GM13977 (cell line): ENCODE results near the gene TAS2R40.

Source experiments
- DNase-seq: peaks from one replicate; pipeline ENCODE4 v3.0.0; 2012; ENCODE audit warnings: low spot score
- in situ Hi-C: fragments of 300-500 bp; cut with MboI; formaldehyde crosslinking; loops from one replicate; pipeline ENCODE4 v1.12.0; 2022; ENCODE audit warnings: low sequenced_read_pairs, low pct_unique_long_range_greater_than_20kb, mixed read lengths, inconsistent platforms; ENCODE audit not compliant: unreplicated experiment
- TF ChIP-seq, protein P1 (sequence below): IDR thresholded peaks from 2 replicates; pipeline ENCODE4 v1.5.1; 2012; ENCODE audit warnings: mild to moderate bottlenecking, control low read depth; ENCODE audit not compliant: insufficient read depth; ENCODE audit errors: extremely low read depth, missing control alignments

Gene TAS2R40

DNA sequence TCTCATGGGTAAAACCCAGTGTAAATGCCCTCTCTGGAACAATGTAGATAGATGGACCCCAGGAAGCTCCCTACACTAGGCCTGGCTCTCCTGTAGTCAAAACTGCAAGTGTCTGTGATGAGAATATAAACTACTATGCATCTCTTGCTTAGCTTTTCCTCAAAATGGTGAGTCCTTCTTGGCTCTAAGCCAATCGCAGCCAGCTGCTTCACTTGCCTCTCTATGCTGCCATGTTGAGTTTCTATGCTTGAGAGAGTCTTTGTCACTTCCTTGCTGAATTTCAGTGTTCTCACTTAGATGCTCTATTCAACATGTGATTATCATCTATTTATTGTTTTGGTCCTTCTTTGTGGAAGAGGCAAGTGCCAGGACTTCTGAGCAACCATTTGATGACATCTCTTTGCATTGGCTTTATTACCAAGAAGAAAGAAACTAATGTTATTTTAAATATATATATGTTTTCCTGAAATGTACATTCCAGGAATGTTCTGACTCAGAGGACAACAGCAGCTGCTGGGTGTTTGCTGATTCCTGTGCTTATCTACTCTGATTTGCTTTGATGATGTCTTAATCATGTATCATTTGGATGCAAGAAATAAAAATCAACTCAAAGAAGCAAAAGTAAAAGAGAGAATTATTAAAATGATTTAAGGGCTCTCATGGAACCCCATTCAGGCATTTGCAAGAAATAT, 16.6 kb downstream of the TAS2R40 start:
- TF ChIP-seq, protein P1, sequence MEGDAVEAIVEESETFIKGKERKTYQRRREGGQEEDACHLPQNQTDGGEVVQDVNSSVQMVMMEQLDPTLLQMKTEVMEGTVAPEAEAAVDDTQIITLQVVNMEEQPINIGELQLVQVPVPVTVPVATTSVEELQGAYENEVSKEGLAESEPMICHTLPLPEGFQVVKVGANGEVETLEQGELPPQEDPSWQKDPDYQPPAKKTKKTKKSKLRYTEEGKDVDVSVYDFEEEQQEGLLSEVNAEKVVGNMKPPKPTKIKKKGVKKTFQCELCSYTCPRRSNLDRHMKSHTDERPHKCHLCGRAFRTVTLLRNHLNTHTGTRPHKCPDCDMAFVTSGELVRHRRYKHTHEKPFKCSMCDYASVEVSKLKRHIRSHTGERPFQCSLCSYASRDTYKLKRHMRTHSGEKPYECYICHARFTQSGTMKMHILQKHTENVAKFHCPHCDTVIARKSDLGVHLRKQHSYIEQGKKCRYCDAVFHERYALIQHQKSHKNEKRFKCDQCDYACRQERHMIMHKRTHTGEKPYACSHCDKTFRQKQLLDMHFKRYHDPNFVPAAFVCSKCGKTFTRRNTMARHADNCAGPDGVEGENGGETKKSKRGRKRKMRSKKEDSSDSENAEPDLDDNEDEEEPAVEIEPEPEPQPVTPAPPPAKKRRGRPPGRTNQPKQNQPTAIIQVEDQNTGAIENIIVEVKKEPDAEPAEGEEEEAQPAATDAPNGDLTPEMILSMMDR = no peak
- in situ Hi-C loops = loop anchor here (25.0 kb wide), 1 partner anchor 174 kb away; the partner anchor contains the start of gene EPHA1
- DNase-seq = no peak

DNA sequence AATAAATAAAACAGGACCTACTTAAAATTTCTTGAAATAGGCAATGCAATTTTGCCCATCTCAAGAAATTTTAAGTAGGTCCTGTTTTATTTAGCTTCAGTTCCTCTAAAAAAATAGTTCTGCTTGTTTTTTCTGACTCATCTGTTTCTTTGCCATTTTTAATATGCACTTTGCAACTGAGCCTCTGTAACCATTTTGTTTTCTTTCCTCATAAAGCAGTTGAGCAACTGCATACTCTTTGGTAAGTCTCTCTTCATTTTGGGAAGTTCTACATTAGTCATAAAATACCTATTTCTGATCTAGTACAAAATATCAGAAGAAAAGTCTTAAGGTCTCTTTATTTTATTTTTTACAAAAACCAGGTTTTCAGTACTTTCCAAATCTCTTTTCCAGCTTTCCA, 18.0 kb downstream of the TAS2R40 start:
- in situ Hi-C loops = loop anchor here (25.0 kb wide), 1 partner anchor 172 kb away; the partner anchor contains the start of gene EPHA1
- TF ChIP-seq, protein P1 = no peak
- no peak for DNase-seq

DNA sequence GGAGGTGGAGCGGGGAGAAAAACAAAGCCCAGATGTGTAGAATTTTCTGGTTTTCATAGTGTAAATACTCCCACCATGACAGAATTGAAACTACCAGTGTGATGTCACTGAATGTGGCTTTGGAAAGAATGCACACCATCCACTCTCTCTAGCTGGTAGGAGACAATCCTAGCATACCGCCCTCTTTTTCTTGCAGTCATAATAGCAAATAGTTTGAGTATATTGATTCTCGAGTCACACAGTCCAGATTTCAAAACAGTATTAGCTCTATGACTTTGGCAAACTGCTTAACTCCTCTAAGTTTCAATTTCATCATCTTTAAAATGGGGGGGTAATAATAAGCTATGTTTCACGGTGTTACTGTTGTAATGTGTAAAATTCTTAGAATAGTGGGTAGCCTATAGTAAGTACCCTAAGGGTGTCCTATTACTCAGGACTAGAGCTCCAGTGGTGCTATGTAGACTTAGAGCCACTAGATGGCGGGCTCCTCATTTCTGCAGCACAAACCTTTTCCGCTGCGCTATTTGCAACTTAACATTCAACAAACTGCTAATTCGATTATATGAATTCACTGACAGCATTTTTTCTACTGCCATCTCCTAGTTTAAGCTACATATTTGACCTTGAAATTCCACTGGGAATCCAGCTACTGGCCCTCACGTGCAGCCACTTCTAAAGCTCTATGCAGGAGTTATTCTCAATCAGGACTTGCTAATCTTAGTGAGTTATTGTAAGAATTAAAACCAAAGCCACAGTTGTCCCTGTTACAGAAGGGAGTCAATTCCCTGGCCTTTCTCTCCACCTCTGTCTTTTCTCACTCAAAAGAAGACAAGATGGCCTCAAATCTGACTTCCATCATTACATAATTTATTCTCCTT, 18.7 kb downstream of the TAS2R40 start:
- in situ Hi-C loops = loop anchor here (25.0 kb wide), 1 partner anchor 172 kb away; the partner anchor contains the start of gene EPHA1
- peak; percentile 60 for DNase-seq
- TF ChIP-seq, protein P1 = peak; percentile 86

DNA sequence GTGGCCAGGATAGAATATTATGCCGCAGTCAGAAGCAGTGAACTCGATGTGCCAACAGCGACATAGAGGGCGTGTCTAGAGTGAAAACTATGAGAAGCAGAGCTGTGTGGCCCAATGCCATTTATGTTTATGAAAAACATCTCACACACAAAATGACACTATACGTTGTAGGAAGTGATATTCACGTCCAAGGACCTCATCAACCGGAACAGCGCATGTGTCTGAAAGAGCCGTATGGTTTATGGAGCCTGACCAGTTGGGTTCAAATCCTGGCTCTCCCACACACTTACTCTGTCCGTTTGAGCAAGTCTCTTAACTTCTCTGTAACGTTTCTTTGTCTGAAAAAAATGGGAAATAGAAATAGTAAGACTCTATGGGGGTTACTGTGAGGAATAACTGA, 20.5 kb downstream of the TAS2R40 start:
- TF ChIP-seq, protein P1 = no peak
- in situ Hi-C loops = loop anchor here (25.0 kb wide), 1 partner anchor 170 kb away; the partner anchor contains the start of gene EPHA1
- DNase-seq = no peak

DNA sequence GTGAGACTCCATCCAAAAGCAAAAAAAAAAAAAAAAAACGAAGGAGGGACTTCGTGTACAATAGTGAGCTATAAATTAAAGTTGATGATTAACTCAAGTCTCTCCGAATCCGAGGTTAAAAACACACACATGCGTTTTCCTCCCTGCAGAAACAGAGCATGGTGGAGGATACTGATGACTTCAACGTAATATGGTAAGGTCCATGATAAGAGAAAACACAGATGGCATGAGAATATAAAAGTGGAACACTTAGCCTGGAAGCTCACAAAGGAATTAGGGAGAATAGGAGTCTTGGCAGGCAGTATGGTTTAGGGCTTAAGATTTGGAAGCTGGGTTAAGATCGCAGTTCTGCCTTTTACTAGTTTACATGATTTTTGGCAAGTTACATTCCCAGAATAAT, 21.3 kb downstream of the TAS2R40 start:
- TF ChIP-seq, protein P1 = no peak
- in situ Hi-C loops = loop anchor here (25.0 kb wide), 1 partner anchor 169 kb away; the partner anchor contains the start of gene EPHA1

DNA sequence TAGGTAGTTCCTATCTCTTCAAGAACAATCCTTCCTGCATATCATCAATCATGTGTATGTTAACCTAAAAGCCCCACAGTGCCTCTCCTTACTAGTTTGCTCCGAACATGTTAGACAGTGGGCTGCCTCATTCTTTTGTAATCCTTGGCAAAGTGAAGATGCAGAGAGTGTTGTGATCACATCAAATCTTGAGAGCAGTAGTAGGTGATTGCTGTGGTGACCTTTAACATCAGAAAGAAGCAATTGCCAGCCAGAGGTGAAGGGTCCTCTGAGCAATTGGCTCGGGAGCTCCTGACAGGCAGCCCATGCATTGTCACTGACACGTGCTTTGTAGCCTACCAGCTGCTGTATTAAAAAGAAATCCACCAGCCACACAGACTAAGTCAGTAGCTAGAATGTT, 21.8 kb downstream of the TAS2R40 start:
- in situ Hi-C loops = loop anchor here (25.0 kb wide), 1 partner anchor 169 kb away; the partner anchor contains the start of gene EPHA1
- TF ChIP-seq, protein P1 = no peak
- no peak for DNase-seq

More for the DNA sequence above, 21.3 kb downstream of the TAS2R40 start:
- DNase-seq = no peak
